A172 (cell line): ENCODE measurements around the gene PIGC. TPM values are rescaled to one million over a fixed set of nuclear protein-coding genes. Genes with fewer than 3 reads are reported as not detected.

Experiments
- DNase-seq: peaks from one replicate; pipeline ENCODE4 v3.0.0-alpha.2; 2015; ENCODE audit warnings: low spot score
- total RNA-seq: library from RNA; depleted of rRNA; stranded (reverse); fragments of >200 nt; shearing (Covaris generic); gene quantifications from 2 replicates; pipeline ENCODE4 v1.2.3, GENCODE V29; 2014; rRNA removed

Gene PIGC
- total RNA-seq, 1 experiment from 2014 or later, result 62.8 TPM

GRCh38 chr1:172398970-172399755 is 44.7 kb downstream of the PIGC start:
- DNase-seq, result peak; percentile 89

DNA sequence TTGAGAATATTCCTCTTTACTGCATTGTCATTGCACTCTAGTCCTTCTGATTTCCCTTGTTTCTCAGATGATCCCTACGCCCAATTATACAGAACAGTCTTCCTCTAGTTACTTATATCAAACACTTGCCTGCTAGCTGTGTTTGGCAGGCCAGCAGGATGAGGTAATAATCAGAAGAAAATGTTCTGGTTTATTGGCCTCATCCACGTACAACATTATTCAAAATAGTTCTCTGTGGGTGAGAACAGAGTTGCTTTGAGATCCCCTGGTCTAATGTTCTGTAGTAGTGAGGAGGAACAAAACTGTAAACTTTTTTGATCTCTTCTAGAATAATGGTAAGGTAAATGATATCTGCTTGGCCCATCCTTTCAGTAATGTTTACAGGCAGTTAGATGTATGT is 45.7 kb downstream of the PIGC start:
- no peak for DNase-seq

- DNase-seq, result no peak
Observed at GRCh38 chr1:172397633-172398032, 46.2 kb downstream of the PIGC start.

DNA sequence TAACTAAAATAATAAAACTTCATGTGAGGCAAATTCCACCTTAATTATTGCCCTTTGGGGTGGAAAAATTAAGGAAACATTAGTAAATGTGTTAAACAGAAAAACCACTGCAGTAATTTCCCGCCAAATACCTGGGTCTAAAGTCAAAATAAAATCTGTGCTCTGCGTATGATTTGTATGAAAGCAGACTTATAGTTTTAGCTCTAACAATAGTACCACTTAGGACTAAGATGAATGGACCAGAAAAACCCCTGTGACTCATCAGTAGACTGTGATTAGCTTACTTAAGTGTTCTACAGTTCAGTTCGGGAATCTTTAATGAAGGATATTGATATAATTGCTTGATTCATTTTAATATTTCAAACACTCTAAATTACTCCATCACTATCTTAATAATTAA is 46.6 kb downstream of the PIGC start:
- DNase-seq, result peak; percentile 82

DNA sequence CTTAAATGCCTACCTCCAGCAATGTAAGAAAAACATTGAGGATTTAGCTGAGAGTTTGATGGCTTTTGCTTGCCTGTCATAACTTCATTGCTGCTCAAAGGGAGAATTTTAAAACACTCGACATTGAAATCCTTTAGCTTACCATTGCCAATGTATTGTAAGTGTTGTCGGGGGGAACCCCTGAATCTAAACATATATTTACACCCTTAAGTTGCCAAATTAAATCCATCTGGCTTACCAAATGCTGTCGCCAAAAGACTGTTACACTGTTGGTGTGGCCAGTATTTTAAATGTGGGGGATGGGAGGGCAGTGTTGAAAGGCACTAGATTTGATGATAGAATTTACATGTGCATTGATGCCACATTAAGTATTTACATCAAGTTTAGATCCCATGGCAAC is 48.3 kb downstream of the PIGC start:
- DNase-seq, result no peak

DNA sequence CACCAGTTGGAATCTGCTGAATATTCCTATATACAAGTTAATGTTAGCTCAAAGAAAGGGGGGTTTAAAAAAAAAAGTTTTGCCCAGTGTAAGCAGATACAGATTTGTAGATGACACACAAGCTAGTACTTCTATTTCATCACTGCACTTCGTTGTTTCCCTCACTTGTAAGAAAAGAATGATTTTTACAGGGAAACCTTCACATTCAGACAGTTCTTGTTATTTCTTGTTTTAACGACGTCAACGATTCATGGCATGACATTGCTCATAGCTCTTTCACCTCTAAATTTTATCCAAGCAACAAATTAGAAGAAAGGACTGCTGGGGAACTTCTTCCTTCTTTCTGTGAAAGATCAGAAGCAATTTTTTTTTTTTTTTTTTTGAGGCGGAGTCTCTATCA is 49.1 kb downstream of the PIGC start:
- DNase-seq, result no peak

GRCh38 chr1:172394141-172394751 is 49.6 kb downstream of the PIGC start:
- DNase-seq, result no peak

DNA sequence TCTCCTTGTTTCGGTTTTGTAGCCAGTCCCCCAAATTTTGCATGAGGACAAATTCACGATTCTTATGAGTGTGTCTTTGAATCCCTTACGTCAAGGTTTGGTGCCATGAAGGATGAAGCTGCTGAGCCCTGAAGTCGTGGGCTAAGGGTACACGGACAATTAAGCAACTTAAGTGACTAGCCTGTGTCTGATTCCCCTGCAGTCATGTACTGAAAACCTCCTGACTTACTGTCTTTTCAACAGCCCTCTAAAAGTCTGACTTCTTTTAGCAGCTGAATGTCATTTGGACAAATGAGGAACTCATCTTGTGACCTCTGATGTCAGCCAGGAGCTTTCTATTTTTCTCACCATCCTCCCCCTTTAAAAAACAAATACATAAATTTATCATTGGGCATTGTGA is 50.5 kb downstream of the PIGC start:
- DNase-seq, result no peak

DNA sequence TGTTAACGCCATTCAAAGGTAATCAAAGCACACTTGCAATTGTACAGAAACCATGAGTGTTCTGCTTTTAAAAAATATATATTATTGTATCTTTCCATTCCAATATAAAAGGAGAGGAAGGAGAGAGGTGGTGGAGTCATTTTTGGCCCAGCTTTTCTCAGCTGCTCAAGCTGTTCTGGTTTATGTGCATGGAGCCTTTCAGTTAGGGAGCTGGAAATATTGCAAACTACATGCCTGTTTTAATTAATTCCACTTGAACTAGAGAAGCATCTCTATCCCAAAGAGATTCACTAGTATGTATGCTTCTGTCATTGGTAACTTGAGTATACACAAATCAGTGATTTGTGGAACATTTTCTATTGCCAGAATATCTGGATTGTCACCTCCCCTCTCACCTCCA is 51.9 kb downstream of the PIGC start:
- DNase-seq, result no peak

Other genes starting within 250 kb of the PIGC start
- gene C1orf105, start 23.4 kb downstream of the PIGC start, total RNA-seq, result not detected in 2 replicates
- gene SUCO, start 89.1 kb upstream of the PIGC start, total RNA-seq, result 27.8 and 31.4 TPM in 2 replicates
- not detected in 2 replicates for gene FASLG, start 215.0 kb upstream of the PIGC start, total RNA-seq